Activated CD8-positive, alpha-beta memory T cell treated with anti-CD3 and anti-CD28 coated beads for 4 hours (primary cell): ENCODE data around the gene SGO2.
"Not testable (repeated sequence)": the region's sequence is repeated elsewhere in the genome, so short reads cannot be mapped to it uniquely, and the experiment has no call there.

ENCODE experiments used
- DNase-seq, 2 donors: peaks; one replicate each; pipeline ENCODE4 v3.0.0-alpha.2; 2020; ENCODE audit warnings: low read depth in 2 of 2

The SGO2 gene

GRCh38 chr2:200515155-200515554 is 10.9 kb upstream of the SGO2 start:
- no peak for DNase-seq

DNA sequence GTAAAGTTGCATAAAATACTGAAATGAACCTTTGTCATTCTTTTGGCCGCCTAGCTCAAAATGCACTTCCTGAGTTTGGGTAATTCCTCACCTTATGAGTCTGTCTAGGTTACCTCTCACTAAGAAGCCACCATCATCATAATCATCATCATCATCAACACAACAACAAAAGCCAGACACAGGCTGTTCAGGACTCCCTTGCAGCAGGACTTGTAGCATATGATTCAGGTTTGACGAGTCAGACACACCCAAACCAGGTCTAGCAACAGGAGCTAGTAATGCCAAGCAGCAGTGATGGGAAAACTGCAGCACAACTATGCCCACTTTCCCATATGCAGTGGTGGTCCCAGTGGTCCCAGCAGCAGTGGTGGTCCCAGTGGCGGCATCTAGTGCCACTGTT is 2.8 kb upstream of the SGO2 start:
- DNase-seq, result no peak

DNA sequence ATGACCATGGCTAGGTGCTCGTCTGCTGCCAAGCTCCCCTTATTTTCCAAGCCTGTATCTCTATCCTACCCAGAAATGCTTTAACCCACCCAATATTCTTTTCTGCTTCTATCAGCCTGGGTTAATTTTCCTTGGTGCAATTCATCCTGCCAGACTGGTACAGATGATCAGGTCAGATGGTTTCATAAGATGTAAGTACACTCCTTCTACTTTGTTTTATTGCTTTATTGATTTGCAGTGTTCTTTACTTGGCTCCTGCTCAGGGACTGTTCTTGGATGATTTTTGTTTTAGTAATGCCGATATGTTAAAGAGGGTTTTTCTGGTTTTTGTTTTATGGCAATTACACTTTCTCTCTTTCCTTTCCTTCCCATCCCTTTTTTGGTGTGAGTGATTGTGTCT is 2.4 kb upstream of the SGO2 start:
- no peak for DNase-seq

GRCh38 chr2:200525066-200525465 is 941 bp upstream of the SGO2 start:
- DNase-seq, result no peak

DNA sequence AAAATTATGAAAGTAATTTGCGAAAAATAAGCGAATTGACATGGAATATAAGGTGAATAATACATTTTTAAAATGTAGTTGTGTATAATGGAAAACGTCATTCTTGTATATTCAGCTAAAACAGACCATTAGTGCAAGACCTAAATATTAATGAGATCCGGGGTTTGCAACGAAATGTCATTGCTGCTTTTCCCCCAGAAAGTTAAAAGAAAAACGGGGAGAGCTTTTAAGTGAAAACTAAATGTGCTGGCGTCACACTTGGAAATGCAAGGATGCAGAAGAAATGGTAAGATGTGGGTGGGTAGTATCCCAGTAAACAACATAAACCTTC is 491 bp upstream of the SGO2 start:
- DNase-seq, result no peak

- DNase-seq, result no peak
These were observed 2.2 kb downstream of the SGO2 start for GRCh38 chr2:200528228-200528627.

DNA sequence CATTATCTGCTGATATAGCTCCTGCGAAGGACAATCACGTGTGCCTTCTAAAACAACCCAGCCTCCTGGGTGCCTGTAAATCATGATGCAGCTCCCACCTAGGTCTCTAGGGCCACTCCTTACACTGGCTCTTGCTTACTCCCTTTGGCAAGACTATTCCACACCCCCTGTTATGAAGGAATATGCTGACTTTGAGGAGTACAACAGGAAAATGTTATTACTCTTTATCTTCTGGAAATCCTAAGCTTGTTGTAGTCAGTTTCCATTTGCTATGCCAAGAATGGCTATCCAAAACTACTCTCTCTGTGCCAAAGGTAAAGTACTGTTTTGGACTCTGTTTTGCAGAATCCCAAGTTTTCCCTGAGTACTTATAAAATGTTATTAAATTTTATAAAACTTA is 7.7 kb downstream of the SGO2 start:
- DNase-seq, result no peak

GRCh38 chr2:200534572-200534971 is 8.6 kb downstream of the SGO2 start:
- DNase-seq, result no peak

- DNase-seq, result no peak
These were observed 12.1 kb downstream of the SGO2 start for GRCh38 chr2:200538139-200538538.

DNA sequence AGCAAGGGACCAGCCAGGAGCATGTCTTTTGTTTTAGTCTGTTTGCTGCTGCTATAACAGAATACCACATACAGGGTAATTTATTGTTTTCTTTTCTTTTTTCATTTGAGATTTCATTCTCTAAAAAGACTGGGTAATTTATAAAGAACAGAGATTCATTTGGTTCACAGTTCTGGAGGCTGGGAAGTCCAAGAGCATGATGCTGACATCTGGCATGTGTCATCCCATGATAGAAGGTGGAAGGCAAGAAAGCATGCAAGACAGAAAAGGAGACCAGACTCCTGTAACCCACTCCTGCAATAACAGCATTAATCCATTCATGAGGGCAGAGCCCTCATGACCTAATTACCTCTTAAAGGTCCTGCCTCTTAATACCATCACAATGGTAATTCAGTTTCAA is 14.8 kb downstream of the SGO2 start:
- no peak for DNase-seq

DNA sequence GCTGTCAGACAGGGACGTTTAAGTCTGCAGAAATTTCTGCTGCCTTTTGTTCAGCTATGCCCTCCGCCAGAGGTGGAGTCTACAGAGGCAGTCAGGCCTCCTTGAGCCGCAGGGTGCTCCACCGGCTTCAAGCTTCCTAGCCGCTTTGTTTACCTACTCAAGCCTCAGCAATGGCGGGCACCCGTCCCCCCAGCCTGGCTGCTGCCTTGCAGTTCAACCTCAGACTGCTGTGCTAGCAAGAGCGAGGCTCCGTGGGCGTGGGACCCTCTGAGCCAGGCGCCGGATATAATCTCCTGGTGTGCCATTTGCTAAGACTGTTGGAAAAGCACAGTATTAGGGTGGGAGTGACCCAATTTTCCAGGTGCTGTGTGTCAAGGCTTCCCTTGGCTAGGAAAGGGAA is 40.6 kb downstream of the SGO2 start:
- DNase-seq, result not testable (repeated sequence)

GRCh38 chr2:200567932-200568331 is 41.9 kb downstream of the SGO2 start:
- DNase-seq, result no peak

- DNase-seq, result no peak
These were observed 50.0 kb downstream of the SGO2 start for GRCh38 chr2:200575957-200576356.

GRCh38 chr2:200577027-200577426 is 51.0 kb downstream of the SGO2 start:
- no peak for DNase-seq

GRCh38 chr2:200578778-200579177 is 52.8 kb downstream of the SGO2 start:
- no peak for DNase-seq

GRCh38 chr2:200584639-200585038 is 58.6 kb downstream of the SGO2 start:
- no peak for DNase-seq

- DNase-seq, result no peak
These were observed 59.3 kb downstream of the SGO2 start for GRCh38 chr2:200585340-200585729.

DNA sequence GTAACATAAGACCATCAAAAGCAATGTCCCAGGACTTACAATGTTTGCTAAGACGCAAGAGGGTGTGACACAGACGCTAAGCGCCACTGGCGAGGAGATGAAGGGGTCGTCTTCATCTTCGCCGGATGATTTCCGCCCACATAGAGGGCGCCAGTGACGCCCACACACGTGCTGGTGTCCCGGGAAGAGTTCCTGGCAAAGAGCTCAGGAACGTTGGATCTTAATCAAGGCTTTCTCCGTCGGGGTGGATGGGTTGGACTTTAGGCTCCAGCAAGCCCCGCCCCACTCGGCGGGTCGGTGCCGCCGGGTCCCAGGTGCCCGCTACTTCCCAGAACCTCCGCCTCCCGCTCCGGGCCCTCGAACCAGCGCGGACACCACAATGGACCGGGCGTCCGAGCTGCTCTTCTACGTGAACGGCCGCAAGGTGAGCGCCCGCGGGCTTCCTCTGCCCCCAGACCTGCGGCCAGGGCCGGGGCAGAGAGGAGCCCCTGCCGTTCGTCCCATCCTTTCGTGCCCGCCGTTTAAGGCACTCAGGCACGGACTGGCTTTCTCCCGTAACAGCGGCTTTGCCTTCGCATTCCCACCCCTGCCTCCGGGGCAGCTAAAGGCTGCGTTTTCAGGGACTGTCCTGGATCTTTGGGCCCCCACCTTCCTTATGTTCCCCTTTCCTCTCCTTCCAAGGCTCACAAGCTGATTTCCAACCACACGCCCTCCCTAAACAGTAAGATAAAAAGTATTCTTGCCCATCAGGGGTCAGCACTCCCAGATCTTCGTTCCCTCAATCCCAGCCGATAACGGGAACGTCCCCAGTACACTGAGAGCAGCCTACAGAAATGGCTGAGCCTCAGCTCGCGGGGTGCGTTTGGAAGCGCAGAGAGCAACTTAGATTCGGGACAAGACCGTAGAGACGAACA is 60.0 kb downstream of the SGO2 start, which contains the start of gene AOX1:
AOX1 (plus strand) TSS at position 285 of the 914 bp plus-strand sequence; CDS start at position 380, 95 bp downstream.
- DNase-seq, result peak in 1 of 2 donors; percentile 1

- no peak for DNase-seq
These were observed 60.6 kb downstream of the SGO2 start for GRCh38 chr2:200586644-200586975.

- DNase-seq, result no peak
These were observed 61.1 kb downstream of the SGO2 start for GRCh38 chr2:200587007-200587616.

- DNase-seq, result no peak
These were observed 62.2 kb downstream of the SGO2 start for GRCh38 chr2:200588076-200588678.

- no peak for DNase-seq
These were observed 64.1 kb downstream of the SGO2 start for GRCh38 chr2:200590090-200590489.

- DNase-seq, result no peak
These were observed 65.3 kb downstream of the SGO2 start for GRCh38 chr2:200591308-200591707.
